Mesodermal cell (in vitro differentiated cells): ENCODE results near the gene COQ8B.

Experiments
- H3K27ac ChIP-seq: 2 replicates; pipeline ENCODE4 v1.7.0; 2013; ENCODE audit warnings: mild to moderate bottlenecking, low read depth, low read length, moderate library complexity; ENCODE audit not compliant: severe bottlenecking
- H3K36me3 ChIP-seq: 2 replicates; pipeline ENCODE4 v1.7.1; 2013; ENCODE audit warnings: mild to moderate bottlenecking, low read length, moderate library complexity; ENCODE audit not compliant: control insufficient read depth, insufficient read depth
- H3K4me1 ChIP-seq: one replicate; pipeline ENCODE4 v1.7.1; 2013; ENCODE audit warnings: mild to moderate bottlenecking, low read length; ENCODE audit not compliant: insufficient read depth, control insufficient read depth, poor library complexity, severe bottlenecking
- H3K4me3 ChIP-seq: 2 replicates; pipeline ENCODE4 v1.7.0; 2013; ENCODE audit warnings: low read length, control low read depth, mild to moderate bottlenecking; ENCODE audit not compliant: insufficient read depth, poor library complexity, severe bottlenecking; ENCODE audit errors: extremely low read depth
- H3K9me3 ChIP-seq: 2 replicates; pipeline ENCODE4 v1.7.1; 2013; ENCODE audit warnings: mild to moderate bottlenecking, low read length, moderate library complexity; ENCODE audit not compliant: control insufficient read depth
- WGBS, 2 experiments: methylation state at CpG; one replicate each; pipeline ENCODE4 v1.1.5; 2013; ENCODE audit warnings: missing lambda C conversion rate in 2 of 2; ENCODE audit not compliant: insufficient coverage in 2 of 2; 5-methylcytosine and 5-hydroxymethylcytosine counted together

COQ8B gene

DNA sequence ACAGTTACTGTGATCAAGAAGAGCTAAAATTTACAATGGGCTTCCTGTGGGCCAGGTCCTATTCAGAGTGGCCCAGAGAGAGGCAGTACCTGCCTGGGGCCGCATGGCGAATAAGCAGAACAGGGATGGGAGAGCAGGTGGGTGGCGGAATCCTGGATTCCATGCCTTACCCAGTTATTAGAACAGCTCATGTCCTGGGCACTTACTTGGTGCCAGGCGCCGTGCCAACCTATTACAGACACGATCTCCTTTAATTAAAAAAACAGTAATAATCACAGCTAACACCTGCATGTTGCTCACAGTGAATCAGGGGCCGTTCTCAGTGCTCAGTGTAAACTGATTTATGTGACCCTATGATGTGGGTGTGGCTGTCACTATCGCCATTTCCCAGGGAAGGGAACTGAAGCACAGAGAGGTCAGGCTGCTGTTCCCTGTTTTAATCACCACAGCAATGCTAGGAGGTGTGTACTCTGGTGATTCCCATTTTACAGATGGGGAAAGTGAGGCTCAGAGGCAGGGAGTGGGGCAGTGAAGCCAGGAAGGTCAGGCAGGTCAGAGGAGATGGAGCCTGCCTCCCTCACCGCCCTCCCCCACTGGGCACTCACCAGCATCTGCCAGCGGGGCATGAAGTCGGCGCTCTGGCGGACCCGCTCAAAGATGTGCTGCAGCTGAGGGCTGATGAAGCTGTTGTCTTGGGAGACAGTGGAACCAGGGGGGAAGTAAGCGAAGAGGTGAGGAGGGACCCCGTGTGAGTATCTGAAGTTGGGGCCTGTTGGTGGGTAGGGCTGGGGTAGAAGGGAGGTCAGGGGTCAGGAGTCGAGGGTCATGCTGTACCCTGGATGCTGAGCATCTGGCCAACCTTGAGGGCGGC, 12.0 kb downstream of the COQ8B start:
- 94 to 99% methylated on average over 13 to 14 of the region's 18 CpGs for WGBS, 2 experiments
- Histone ChIP-seq H3K9me3 (no peaks in the 10 kb centered on the region), H3K4me1 (no peaks in the 10 kb centered on the region), H3K27ac (no peak overlapping the region), H3K36me3 (peaks cover 67% of the 10 kb centered on the region), H3K4me3 (no peak overlapping the region)

DNA sequence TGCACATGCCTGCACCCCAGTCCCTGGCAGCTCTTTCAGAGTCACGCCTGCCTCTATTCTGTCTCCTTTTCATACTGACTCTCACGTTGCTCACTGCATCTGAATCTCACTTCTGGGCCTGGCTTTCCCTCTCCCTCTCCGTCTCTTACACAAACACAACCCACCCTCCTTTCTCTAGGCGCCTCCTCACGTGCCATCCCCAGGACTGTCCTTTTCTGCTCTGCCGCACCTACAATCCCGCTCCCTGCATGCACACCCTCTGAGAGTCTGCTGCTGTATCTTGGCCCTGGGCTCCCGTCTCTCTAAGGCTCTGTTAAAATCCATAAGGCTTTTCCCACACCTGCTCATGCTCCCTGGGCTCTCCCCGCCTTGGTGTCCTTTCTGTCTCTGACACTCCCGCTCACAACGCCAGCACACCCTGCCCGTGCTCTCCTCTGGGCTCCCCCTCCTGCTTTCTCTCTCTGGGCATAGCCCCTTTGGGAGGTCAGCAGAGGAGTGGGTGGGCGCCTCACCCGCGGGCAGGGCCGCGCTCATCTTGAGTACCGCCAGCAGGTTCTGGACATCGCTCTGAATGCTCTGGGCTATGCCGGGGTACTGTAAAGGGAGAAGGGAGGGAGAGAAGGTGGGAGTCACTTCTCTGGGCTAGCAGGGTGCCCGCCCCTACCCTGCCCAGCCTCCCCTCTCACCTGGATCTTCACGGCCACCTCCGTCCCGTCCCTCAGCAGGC, 13.5 kb downstream of the COQ8B start:
- Histone ChIP-seq H3K36me3 (peaks cover 63% of the 10 kb centered on the region), H3K4me1 (no peaks in the 10 kb centered on the region), H3K27ac (no peak overlapping the region), H3K9me3 (no peaks in the 10 kb centered on the region), H3K4me3 (no peak overlapping the region)
- 86 to 88% methylated on average over 13 to 16 of the region's 24 CpGs for WGBS, 2 experiments

DNA sequence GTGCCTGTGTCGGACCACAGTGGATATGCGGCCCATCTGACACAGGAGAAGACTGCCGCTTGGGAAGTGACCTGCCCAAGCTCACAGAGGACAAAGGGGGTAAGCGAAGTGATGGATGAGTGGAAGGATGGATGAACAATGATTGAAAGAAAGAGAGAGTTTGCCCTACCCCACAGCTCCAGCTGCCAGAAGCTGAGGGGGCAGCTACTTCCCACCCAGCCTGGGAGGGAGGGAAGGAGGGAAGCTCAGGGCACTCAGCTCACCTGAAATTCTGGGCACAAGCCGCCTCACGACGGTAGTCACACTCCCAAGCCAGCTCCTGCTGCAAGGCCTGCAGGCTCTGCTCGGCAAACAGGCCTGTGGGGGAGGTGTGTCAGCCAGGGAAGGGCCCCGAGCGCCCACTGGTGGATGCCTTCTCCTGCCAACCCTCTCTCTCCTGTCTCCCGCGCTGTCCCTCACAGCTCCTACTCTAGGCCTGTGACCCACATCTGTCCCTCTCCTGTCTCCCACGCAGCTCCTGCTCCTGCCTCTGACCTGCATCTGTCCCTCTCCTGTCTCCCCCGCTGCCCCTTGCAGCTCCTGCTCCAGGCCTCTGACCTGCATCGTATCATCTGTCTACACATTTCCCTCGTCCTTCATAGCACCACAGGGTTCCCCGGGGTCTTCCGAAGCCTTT, 14.2 kb downstream of the COQ8B start:
- 68 to 75% methylated on average over 16 to 17 of the region's 18 CpGs for WGBS, 2 experiments

DNA sequence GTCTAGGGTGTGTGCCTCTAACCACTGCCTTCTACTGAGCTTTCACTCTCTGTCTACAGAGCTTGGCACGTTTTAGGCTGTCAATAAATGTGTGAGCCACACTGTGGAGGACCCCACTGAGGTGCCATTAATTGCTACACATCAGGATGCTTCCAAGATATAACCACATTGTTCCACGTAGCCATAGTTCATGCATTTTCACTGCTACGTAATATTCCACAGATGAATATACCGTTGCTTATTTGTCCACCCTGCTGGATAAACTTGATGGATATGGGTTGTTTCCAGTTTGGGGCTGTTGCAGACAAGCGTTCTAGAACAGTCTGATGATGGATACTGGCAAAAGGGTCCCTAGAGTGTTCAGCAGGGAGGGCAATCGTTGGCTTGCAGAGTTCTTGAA, 14.9 kb downstream of the COQ8B start:
- H3K4me1 ChIP-seq = no peaks in the 10 kb centered on the region
- no peak overlapping the region for H3K27ac ChIP-seq
- H3K9me3 ChIP-seq = no peaks in the 10 kb centered on the region
- no peak overlapping the region for H3K4me3 ChIP-seq
- peaks cover 60% of the 10 kb centered on the region for H3K36me3 ChIP-seq
- WGBS, 2 experiments = 98 to 100% methylated on average over 4 to 5 of the region's 6 CpGs

More for the DNA sequence above, 14.2 kb downstream of the COQ8B start:
- no peak overlapping the region for H3K4me3 ChIP-seq
- no peaks in the 10 kb centered on the region for H3K4me1 ChIP-seq
- H3K9me3 ChIP-seq = no peaks in the 10 kb centered on the region
- H3K27ac ChIP-seq = no peak overlapping the region
- peaks cover 59% of the 10 kb centered on the region for H3K36me3 ChIP-seq

DNA sequence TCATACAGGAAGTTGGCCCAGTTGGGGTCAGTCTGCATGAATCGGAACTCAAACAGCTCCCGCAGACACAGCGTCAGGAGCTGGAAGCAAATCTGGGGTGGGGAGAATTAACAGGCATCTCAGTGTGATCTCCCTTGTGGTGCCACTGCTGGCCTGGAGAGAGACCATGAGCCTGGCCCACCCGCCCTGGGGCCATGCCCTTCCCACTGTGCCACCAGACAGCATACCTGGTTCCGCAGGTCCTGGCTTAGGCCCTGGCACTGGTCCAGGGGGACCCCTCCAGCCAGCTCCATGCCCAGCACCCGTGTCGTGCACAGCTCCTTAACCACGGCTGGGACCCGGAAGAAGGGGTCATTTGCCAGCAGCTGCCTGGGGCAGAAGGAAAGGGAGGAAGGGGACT, 16.6 kb downstream of the COQ8B start:
- Histone ChIP-seq H3K4me1 (no peaks in the 10 kb centered on the region), H3K27ac (no peak overlapping the region), H3K36me3 (peaks cover 62% of the 10 kb centered on the region), H3K9me3 (no peaks in the 10 kb centered on the region), H3K4me3 (no peak overlapping the region)
- 90 to 100% methylated on average over 4 to 8 of the region's 9 CpGs for WGBS, 2 experiments

DNA sequence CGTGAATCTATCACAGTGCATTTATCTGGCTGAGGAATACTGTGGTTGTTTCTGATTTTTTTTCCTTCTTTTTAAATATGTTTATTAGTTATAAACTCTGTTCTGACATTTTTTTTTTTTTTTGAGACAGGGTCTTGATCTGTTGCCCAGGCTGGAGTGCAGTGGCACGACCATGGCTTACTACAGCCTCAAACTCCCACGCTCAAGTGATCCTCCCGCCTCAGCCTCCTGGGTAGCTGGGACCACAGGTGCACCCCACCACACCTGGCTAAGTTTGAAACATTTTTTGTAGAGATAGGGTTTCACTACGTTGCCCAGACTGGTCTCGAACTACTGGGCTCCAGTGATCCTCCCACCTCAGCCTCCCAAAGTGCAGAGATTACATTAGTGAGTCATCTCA, 19.7 kb downstream of the COQ8B start:
- no peaks in the 10 kb centered on the region for H3K4me1 ChIP-seq
- peaks cover 63% of the 10 kb centered on the region for H3K36me3 ChIP-seq
- 80 to 82% methylated on average over 1 to 5 of the region's 6 CpGs for WGBS, 2 experiments
- H3K9me3 ChIP-seq = no peaks in the 10 kb centered on the region
- no peak overlapping the region for H3K27ac ChIP-seq
- H3K4me3 ChIP-seq = no peak overlapping the region

DNA sequence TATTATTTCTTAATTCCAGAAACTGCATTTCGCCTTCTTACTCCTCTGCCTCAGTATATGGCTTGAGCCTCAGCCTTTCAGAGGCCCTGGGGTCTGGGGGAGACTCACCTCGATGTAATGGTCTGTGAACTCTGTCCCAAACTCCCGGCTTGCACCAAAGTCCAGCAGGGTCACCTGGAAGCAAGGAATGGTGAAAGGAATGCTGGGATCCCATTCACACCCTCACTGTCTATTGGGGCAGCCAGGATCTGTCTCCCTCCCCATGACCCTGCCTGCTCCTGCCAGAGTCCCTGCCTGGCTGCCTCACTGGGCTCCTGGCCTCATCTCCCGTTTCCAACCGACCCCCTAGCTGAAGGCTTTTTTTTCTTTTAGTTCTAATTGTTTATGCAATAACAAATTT, 20.8 kb downstream of the COQ8B start:
- no peak overlapping the region for H3K4me3 ChIP-seq
- no peak overlapping the region for H3K27ac ChIP-seq
- H3K36me3 ChIP-seq = peaks cover 55% of the 10 kb centered on the region
- H3K4me1 ChIP-seq = peaks cover 2% of the 10 kb centered on the region
- WGBS, 2 experiments = 92 to 100% methylated on average over 1 to 2 of the region's 5 CpGs
- H3K9me3 ChIP-seq = no peaks in the 10 kb centered on the region

DNA sequence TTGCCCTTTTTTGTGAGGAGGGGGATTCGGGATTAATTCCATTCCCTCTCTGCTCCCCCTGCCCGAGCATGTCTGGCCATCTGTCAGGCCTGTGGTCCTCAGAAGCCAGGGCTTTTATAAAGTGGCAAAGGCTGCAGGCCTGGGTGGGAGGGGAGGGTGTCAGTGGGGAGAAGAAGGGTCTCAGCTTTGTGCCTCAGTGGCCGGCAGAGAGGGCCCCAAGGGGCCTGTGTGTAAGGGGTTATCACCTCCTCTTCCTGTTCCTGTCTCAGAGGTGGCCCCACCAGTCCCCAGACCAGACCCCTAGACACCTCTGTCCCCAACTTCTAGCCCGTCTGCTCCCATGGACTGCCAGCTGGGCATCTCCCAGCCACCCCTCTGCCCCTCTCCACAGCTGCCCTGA, 22.8 kb downstream of the COQ8B start:
- peaks cover 3% of the 10 kb centered on the region for H3K4me1 ChIP-seq
- 96 to 100% methylated on average over 1 to 2 of the region's 4 CpGs for WGBS, 2 experiments
- H3K27ac ChIP-seq = no peak overlapping the region
- no peak overlapping the region for H3K4me3 ChIP-seq
- peaks cover 41% of the 10 kb centered on the region for H3K36me3 ChIP-seq
- H3K9me3 ChIP-seq = no peaks in the 10 kb centered on the region

DNA sequence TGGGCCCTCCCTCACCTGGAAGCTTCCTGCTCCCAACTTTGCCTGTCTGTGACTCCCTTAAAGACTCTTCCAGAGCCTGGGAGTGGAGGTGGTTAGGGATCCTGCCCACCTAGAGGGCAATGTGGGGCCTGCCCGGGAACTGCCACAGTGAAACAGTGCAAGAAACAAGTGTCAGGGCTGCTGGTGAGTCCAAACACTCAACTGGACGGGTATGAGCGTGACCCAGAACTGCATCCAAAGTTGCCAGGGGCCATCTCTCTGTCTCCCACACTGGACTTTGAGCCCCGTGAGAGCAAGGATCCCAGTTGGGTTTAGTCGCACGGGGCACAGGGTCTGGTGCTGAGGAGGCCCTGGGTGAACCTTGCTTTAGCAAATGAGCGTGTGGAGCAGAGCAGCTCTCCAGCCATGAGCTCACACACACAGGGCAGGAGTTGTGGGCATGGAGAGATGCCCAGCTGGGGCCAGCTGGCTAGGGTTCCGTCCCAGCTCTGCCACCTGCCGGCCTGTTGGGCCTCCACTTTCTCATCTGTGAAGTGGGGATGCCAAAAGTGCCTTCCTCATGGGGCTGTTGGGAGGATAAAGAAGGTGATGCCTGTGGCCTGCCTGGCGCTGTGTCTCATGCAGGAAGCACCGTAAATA, 23.4 kb downstream of the COQ8B start:
- Histone ChIP-seq H3K36me3 (peaks cover 36% of the 10 kb centered on the region), H3K27ac (no peak overlapping the region)
- 90 to 95% methylated on average over 5 to 9 of the region's 11 CpGs for WGBS, 2 experiments

DNA sequence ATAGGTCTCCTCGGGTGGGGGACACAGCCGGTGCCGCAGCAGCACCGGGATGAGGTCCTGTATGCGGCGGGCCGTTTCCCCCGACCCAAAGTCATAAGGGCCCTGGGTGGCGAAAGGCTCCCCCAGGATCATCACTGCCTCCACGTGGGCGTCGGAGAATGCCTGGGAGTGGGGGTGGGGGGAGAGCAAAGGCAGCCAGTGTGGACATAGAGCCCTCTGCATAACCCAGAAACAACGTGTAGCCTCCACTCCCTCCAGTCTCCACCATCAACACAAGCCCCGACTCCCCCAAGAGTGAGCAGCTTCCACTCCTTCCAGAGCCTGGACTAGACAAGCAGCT, 24.5 kb downstream of the COQ8B start:
- peaks cover 36% of the 10 kb centered on the region for H3K36me3 ChIP-seq
- WGBS, 2 experiments = 92 to 98% methylated on average over 8 to 10 of the region's 14 CpGs
- H3K9me3 ChIP-seq = no peaks in the 10 kb centered on the region
- no peak overlapping the region for H3K27ac ChIP-seq
- H3K4me3 ChIP-seq = no peak overlapping the region
- H3K4me1 ChIP-seq = peaks cover 3% of the 10 kb centered on the region

More for the DNA sequence above, 23.4 kb downstream of the COQ8B start:
- H3K9me3 ChIP-seq = no peaks in the 10 kb centered on the region
- H3K4me1 ChIP-seq = peaks cover 3% of the 10 kb centered on the region
- no peak overlapping the region for H3K4me3 ChIP-seq
